Stomach (tissue), 9 donors: ENCODE data around the gene ALOX5AP. TPM values are rescaled to one million over a fixed set of nuclear protein-coding genes. Genes with fewer than 3 reads are reported as not detected.

Experiments used
- DNase-seq, 2 donors: peaks; one replicate each; pipeline versions ENCODE4 v3.0.0 to v3.0.0-alpha.2; 2013 to 2019
- H3K27ac ChIP-seq, 5 donors: fragments of 200-600 bp in 4 of 5; sonication (generic) in 4 of 5; one replicate each; pipeline ENCODE4 v1.5.1; 2013 to 2019; ENCODE audit warnings: mild to moderate bottlenecking in 1 of 5, moderate library complexity in 1 of 5
- H3K27me3 ChIP-seq, 3 donors: fragments of 200-600 bp; sonication (generic); one replicate each; pipeline ENCODE4 v1.5.1; 2017 to 2019; ENCODE audit warnings: mixed run types in 1 of 3
- H3K36me3 ChIP-seq, 4 donors: fragments of 200-600 bp; sonication (generic); 1 replicate in 3 of 4; 2 replicates in 1 of 4; pipeline ENCODE4 v1.5.1; 2016 to 2019
- H3K4me1 ChIP-seq, 4 donors: fragments of 200-600 bp; sonication (generic); one replicate each; pipeline ENCODE4 v1.5.1; 2016 to 2019
- H3K4me3 ChIP-seq, 4 donors: fragments of 200-600 bp; sonication (generic) in 3 of 4; one replicate each; pipeline ENCODE4 v1.5.1; 2016 to 2019; ENCODE audit warnings: mild to moderate bottlenecking in 1 of 4
- H3K9me3 ChIP-seq, 4 donors: fragments of 200-600 bp; sonication (generic); one replicate each; pipeline ENCODE4 v1.5.1; 2016 to 2019
- CTCF ChIP-seq, 7 experiments: fragments of 450-650 bp in 4 of 7; fragments of 200-600 bp in 3 of 7; sonication (generic) in 3 of 7; IDR thresholded peaks; one replicate each; pipeline ENCODE4 v1.5.1; 2016 to 2019; ENCODE audit warnings: antibody characterized with exemption in 7 of 7, control low read depth in 2 of 7, mild to moderate bottlenecking in 1 of 7
- EP300 ChIP-seq: sonication (generic); formaldehyde crosslinking; IDR thresholded peaks from one replicate; pipeline ENCODE4 v1.6.1; 2017; ENCODE audit warnings: antibody characterized with exemption
- POLR2A ChIP-seq, 4 donors: fragments of 450-650 bp; IDR thresholded peaks; one replicate each; pipeline ENCODE4 v1.6.1; 2016; ENCODE audit warnings: antibody characterized with exemption in 4 of 4, control low read depth in 2 of 4, mild to moderate bottlenecking in 1 of 4, moderate library complexity in 1 of 4
- POLR2AphosphoS5 ChIP-seq, 3 donors: sonication (generic); formaldehyde crosslinking; IDR thresholded peaks; one replicate each; pipeline ENCODE4 v1.6.1; 2016; ENCODE audit warnings: antibody characterized with exemption in 3 of 3
- WGBS, 5 donors: extraction: QIAGEN DNeasy Blood & Tissue Kit in 3 of 5; methylation state at CpG; one replicate each; pipeline versions ENCODE4 v1.1.5 to v1.1.7; 2013 to 2018; 5-methylcytosine and 5-hydroxymethylcytosine counted together
- intact Hi-C: fragments of 100-400 bp; cut with DNase I; formaldehyde crosslinking; loops from one replicate; pipeline ENCODE4 v1.15.1; 2023; ENCODE audit warnings: low total_unique reads
- polyA plus RNA-seq, 3 donors: library from polyadenylated mRNA; stranded (reverse); fragments of 200-250 nt; gene quantifications; one replicate each; pipeline ENCODE4 v1.2.3, GENCODE V29; 2013
- total RNA-seq, 5 donors: library from RNA; depleted of rRNA; stranded (reverse); fragments of >200 nt; gene quantifications; one replicate each; pipeline versions ENCODE4 v1.1.0 to v1.2.3, GENCODE V29; 2014 to 2016
- donor health status: healthy with polysubstance abuse.
- donor health status: Bipolar disorder and iron deficiency.
- donor health status: healthy.

ALOX5AP gene
- total and polyA plus RNA-seq, 8 donors: 1.3 to 36.4 (median 7.7) TPM

GRCh38 chr13:30791354-30792001, 56.1 kb downstream of the ALOX5AP start:
- no peak overlapping the region for H3K4me3 ChIP-seq
- H3K36me3 ChIP-seq: no peaks in the 10 kb centered on the region
- peak overlapping the region in 1 of 5 donors; percentile 59 for H3K27ac ChIP-seq
- peak in 1 of 2 donors; percentile 60 for DNase-seq
- WGBS, 5 donors: 77 to 88% (median 84%) methylated on average over 11 of the region's 11 CpGs
- peaks cover 1 to 30% (median 18%) of the 10 kb centered on the region in 4 donors for H3K4me1 ChIP-seq
- H3K9me3 ChIP-seq: no peaks in the 10 kb centered on the region
- intact Hi-C loops: no loop called here
- TF ChIP-seq POLR2AphosphoS5 (IDR thresholded peaks at IDR 0.05): no peak
- no peak for TF ChIP-seq CTCF (IDR thresholded peaks at IDR 0.05)
- no peak for TF ChIP-seq POLR2A (IDR thresholded peaks at IDR 0.05)
- no peak for TF ChIP-seq EP300
- H3K27me3 ChIP-seq: no peaks in the 10 kb centered on the region

- no peaks in the 10 kb centered on the region for H3K9me3 ChIP-seq
- peak overlapping the region in 4 of 5 donors; percentile 32 to 62 (median 55) for H3K27ac ChIP-seq
- no peaks in the 10 kb centered on the region for H3K27me3 ChIP-seq
- 33 to 43% (median 39%) methylated on average over 12 of the region's 12 CpGs for WGBS, 5 donors
- DNase-seq: peak; percentile 71 to 85
- TF ChIP-seq POLR2AphosphoS5 (IDR thresholded peaks at IDR 0.05) (peak in 1 of 3 donors; percentile 49), CTCF (IDR thresholded peaks at IDR 0.05) (no peak)
- intact Hi-C loops: no loop called here
- H3K36me3 ChIP-seq: no peaks in the 10 kb centered on the region
- peaks cover 7 to 40% (median 26%) of the 10 kb centered on the region in 4 donors for H3K4me1 ChIP-seq
- H3K4me3 ChIP-seq: no peak overlapping the region
These were observed 57.1 kb downstream of the ALOX5AP start for GRCh38 chr13:30792285-30793000.

GRCh38 chr13:30796132-30796572, 60.8 kb downstream of the ALOX5AP start:
- TF ChIP-seq CTCF (IDR thresholded peaks at IDR 0.05) (no peak), EP300 (no peak), POLR2AphosphoS5 (IDR thresholded peaks at IDR 0.05) (no peak), POLR2A (IDR thresholded peaks at IDR 0.05) (no peak)
- 18 to 34% (median 27%) methylated on average over 4 of the region's 4 CpGs for WGBS, 5 donors
- DNase-seq: peak in 1 of 2 donors; percentile 21

GRCh38 chr13:30796631-30797601, 61.6 kb downstream of the ALOX5AP start:
- no peak for TF ChIP-seq CTCF (IDR thresholded peaks at IDR 0.05)
- no peak for TF ChIP-seq EP300
- TF ChIP-seq POLR2AphosphoS5 (IDR thresholded peaks at IDR 0.05): no peak
- no peak for TF ChIP-seq POLR2A (IDR thresholded peaks at IDR 0.05)
- Histone ChIP-seq H3K36me3 (no peaks in the 10 kb centered on the region), H3K27ac (peak overlapping the region in 2 of 5 donors; percentile 38 to 59), H3K4me1 (peaks cover 7 to 41% (median 26%) of the 10 kb centered on the region in 4 donors), H3K9me3 (no peaks in the 10 kb centered on the region), H3K27me3 (no peaks in the 10 kb centered on the region), H3K4me3 (peak overlapping the region in 3 of 4 donors; percentile 11 to 32 (median 22))
- 37 to 50% (median 38%) methylated on average over 20 of the region's 20 CpGs for WGBS, 5 donors
- intact Hi-C loops: no loop called here
- DNase-seq: no peak

More at GRCh38 chr13:30796132-30796572, 60.8 kb downstream of the ALOX5AP start:
- Histone ChIP-seq H3K27me3 (no peaks in the 10 kb centered on the region), H3K4me1 (peaks cover 7 to 48% (median 28%) of the 10 kb centered on the region in 4 donors), H3K9me3 (no peaks in the 10 kb centered on the region), H3K27ac (peak overlapping the region in 2 of 5 donors; percentile 38 to 59), H3K4me3 (peak overlapping the region in 2 of 4 donors; percentile 11 to 22), H3K36me3 (no peaks in the 10 kb centered on the region)
- intact Hi-C loops: no loop called here
